ENCODE measurements around the gene GPR18. TPM values are rescaled to one million over a fixed set of nuclear protein-coding genes. Genes with fewer than 3 reads are reported as not detected.
"Not testable (repeated sequence)": the region's sequence is repeated elsewhere in the genome, so short reads cannot be mapped to it uniquely, and the experiment has no call there.

Gene GPR18
- total RNA-seq, 2 donors from 2014 or later, result 2.0 to 8.4 TPM

DNA sequence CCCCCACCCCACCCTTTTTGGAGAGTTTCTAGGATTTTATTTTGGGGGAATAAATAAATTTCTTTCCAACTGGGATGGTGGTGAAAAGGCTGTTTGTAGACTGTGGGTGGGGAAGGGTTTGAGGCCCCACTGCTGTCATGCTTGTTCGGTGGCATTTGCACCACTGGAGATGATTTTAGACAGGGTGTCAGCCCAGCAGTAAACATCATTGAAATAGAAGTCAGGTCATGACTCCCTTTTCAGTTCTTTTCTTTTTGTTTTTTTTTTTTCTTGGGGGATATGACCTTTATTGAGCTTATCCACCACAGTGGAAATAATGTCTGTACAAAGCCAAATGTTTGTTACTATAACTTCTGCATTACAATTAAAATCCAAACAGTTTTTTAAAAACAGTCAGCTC is 43.4 kb downstream of the GPR18 start:
- Mint-ChIP-seq H3K9me3 (no peaks in the 10 kb centered on the region), H3K27ac (peak overlapping the region; percentile 91 to 95), H3K36me3 (peaks cover 8 to 29% of the 10 kb centered on the region in 2 donors)
- ATAC-seq, result peak; percentile 21 to 22
- no peak for DNase-seq (ENCODE audit: low spot score in 2 of 2)

DNA sequence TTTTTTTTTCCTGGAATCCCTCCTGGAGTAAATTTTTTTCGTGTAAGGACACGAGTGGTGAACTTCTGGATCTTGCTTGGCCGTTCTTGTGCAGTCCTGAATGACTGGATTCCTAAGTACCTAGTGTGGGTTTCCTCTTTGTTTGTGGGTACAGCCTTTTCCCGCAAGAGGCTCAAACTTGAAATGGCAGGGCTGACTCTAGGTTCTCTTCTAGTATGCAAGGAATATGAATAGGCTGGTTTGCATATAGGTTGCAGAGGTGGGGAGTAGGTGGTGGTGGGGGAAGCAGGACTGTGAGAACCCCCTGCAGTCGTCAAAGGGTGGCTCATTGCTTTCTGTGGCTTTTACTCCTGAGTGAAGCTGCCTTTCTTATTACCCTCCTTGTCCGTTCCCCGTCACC is 43.9 kb downstream of the GPR18 start:
- peak; percentile 75 to 84 for ATAC-seq
- H3K27ac Mint-ChIP-seq, result peak overlapping the region; percentile 91 to 95
- no peaks in the 10 kb centered on the region for H3K9me3 Mint-ChIP-seq
- peak; percentile 53 to 78 for DNase-seq (ENCODE audit: low spot score in 2 of 2)
- H3K36me3 Mint-ChIP-seq, result peaks cover 8 to 29% of the 10 kb centered on the region in 2 donors

DNA sequence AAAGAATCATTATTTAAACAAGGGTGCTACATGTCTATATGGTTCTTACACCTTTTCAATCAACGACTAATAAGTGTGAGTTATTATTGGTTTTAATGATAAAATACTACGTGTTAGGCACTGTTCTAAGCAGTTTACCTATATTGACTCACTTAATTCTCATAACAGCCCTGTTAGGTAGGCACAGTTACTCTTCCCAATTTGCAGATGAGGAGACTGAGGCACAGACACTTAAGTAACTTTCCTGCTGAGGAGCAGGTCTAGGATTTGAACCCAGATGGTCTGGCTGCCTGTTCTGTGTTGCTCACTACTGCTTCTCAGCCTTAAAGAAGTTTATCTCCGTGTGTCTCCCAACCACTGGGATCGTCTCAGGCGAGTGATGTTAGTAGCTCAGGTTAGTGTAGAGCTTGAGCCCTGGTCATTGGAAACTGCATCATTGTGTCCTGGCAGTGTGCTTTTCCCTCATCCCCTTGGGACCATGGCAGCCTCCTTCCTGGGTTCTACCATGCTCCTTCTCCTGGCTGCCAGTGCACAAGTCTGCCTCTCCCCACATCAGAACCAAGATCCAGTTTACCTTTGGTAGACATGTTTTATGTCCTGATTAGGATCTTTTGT is 46.7 kb downstream of the GPR18 start:
- DNase-seq (ENCODE audit: low spot score in 2 of 2), result no peak
- H3K36me3 Mint-ChIP-seq, result peaks cover 11 to 29% of the 10 kb centered on the region in 2 donors
- H3K27ac Mint-ChIP-seq, result no peak overlapping the region
- ATAC-seq, result no peak
- H3K9me3 Mint-ChIP-seq, result no peaks in the 10 kb centered on the region

DNA sequence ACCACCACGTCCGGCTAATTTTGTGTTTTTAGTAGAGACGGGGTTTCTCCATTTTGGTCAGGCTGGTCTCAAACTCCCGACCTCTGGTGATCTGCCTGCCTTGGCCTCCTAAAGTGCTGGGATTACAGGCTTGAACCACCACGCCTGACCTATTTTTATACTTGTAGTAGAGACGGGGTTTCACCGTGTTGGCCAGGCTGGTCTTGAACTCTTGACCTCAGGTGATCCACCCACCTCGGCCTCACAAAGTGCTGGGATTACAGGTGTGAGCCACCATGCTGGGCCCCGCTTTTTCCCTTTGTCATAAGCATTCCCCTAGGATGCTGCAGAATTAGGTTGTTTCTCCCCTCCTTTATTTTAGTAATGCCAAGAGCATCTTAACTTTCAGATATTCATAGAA is 47.6 kb downstream of the GPR18 start:
- H3K9me3 Mint-ChIP-seq; DNase-seq (ENCODE audit: low spot score in 2 of 2); H3K27ac Mint-ChIP-seq; ATAC-seq: not testable (repeated sequence)
- peaks cover 19 to 36% of the 10 kb centered on the region in 2 donors for H3K36me3 Mint-ChIP-seq

DNA sequence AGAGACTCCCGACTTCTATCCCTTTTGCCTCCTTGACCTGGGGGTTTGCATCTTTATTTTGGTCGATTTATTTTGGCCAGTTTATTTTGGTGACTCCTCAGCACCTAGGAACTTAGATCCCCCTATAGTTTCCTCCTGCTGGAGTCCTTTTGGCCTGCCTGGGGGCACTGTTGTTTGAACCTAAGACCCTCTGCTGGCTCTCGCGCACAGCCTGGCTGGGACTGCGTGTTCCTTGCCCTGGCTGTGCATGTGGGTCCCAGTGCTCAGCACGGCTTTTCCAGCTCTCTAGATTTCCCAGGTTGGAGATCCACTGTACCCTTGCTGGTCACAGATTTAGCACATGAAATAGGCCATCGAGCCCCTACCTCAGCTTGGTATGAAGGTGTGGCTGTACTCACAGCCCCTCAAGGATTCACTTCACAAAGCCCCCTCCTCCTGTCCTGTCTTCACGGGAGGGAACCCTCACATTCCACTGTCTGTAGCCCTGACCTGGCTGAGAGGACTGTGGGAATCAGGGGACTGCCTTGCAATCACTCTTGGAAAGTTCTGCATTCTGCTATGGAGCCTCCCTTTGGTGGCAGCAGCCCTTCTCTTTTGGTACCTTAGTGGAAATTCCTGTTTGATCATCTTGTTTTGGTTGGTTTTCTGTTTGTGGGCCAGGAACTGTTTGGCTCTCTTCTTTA is 49.2 kb downstream of the GPR18 start:
- DNase-seq (ENCODE audit: low spot score in 2 of 2) (no peak), ATAC-seq (no peak)
- Mint-ChIP-seq H3K36me3 (peaks cover 24 to 44% of the 10 kb centered on the region in 2 donors), H3K27ac (peak overlapping the region in 1 of 2 donors; percentile 11), H3K9me3 (no peaks in the 10 kb centered on the region)

DNA sequence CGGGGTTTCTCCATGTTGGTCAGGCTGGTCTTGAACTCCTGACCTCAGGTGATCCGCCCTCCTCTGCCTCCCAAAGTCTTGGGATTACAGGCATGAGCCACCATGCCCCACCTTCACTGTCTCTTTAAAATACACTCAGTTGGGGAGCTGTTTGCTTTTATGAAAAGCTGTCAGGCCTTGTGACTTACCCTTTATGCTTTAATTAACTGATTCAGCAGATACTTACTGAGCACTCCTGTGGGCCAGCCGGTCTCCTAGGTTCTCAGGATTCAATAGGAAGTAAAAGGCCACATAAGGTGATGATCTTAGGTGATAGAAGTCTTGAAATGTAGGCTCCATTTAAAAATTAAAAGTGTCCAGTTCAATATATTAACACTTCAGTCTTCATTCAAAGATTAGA is 50.0 kb downstream of the GPR18 start:
- peaks cover 24 to 44% of the 10 kb centered on the region in 2 donors for H3K36me3 Mint-ChIP-seq
- ATAC-seq, result no peak
- no peak for DNase-seq (ENCODE audit: low spot score in 2 of 2)
- H3K9me3 Mint-ChIP-seq, result no peaks in the 10 kb centered on the region
- no peak overlapping the region for H3K27ac Mint-ChIP-seq

DNA sequence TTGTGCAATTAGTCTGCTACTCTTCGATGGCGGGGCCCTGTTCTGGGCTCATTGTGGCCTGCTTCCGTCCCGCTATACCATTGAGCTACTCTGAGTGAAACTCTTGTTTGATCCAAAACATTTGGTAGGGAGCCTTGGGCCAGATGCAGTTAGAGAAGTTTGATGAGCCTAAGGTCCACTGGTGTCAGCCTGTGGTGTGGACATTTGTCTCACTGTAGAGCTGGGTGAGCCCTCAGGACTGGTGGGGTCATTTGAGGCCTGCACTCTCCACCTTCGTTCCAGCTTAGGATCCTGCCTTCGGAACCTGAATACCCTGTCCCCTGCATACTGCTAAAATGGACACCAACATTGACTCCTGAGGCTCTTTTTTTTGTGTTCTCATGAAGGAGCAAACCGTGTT is 50.7 kb downstream of the GPR18 start:
- Mint-ChIP-seq H3K36me3 (peaks cover 25 to 44% of the 10 kb centered on the region in 2 donors), H3K27ac (no peak overlapping the region), H3K9me3 (no peaks in the 10 kb centered on the region)
- DNase-seq (ENCODE audit: low spot score in 2 of 2), result no peak
- ATAC-seq, result no peak

DNA sequence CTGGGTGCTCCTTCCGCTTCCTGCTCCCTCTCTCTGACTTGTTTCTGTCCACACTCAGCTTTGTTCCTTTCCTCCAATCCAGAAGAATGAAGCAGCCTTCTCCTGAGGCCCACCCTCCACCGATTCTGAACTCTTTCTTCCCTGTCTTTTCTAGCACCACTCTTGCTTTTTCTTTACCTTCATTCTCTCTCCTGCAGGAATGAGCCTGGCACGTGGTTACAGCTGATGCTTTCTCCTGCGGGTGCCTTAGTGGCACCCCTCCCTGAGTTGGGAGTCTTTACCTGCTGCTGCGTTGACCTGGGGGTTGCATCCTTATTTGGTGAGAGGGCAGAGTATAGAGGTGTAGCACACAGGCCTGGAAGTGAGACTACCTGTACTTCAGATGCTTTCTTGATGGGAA is 51.3 kb downstream of the GPR18 start:
- Mint-ChIP-seq H3K36me3 (peaks cover 31 to 38% of the 10 kb centered on the region in 2 donors), H3K27ac (no peak overlapping the region), H3K9me3 (no peaks in the 10 kb centered on the region)
- ATAC-seq (no peak), DNase-seq (ENCODE audit: low spot score in 2 of 2) (no peak)

DNA sequence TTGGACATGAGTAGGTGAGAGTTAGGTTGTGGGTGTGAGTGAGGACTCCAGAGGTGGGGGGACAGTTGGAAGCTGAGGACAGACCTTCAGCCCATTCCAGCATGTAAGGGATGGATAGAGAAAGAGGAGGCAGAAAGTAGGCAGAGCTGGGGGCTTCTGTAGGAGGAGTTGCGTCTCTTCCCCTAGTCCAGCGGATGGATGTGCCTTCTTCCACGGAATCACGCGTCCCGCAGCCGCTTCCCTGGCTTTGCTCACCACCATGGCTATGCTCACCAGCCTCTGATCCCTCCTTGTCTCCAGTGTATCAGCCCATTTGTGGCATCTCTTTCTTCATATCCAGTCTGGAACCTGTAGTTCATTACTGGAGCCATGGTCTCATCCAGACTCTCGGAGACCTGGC is 52.0 kb downstream of the GPR18 start:
- no peak overlapping the region for H3K27ac Mint-ChIP-seq

DNA sequence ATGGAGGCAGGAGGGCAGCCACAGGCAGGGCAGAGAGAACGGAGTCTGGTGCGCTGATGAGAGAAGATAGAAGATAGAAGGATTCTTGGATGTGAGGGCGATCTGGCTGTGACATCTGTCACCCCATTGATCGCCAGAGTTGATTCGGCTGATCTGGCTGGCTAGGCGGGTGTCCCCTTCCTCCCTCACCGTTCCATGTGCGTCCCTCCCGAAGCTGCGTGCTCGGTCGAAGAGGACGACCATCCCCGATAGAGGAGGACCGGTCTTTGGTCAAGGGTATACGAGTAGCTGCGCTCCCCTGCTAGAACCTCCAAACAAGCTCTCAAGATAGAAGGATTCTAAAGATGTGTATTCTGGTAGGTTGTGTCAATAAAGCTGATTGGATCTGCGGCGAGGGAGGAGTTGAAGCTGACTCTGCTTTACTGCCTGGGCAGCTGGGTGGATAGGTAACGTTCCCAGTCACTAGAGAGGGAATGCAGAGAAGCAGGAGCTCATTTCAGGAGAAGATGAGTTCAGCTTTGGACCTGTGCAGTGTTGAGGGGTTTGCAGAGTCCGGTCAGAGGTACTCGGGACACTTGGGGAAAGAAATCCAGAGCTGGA is 52.5 kb downstream of the GPR18 start:
- Mint-ChIP-seq H3K27ac (peak overlapping the region; percentile 82 to 90), H3K9me3 (no peaks in the 10 kb centered on the region), H3K36me3 (peaks cover 32 to 37% of the 10 kb centered on the region in 2 donors)
- ATAC-seq, result no peak
- no peak for DNase-seq (ENCODE audit: low spot score in 2 of 2)

More for the DNA sequence above, 52.0 kb downstream of the GPR18 start:
- ATAC-seq (no peak), DNase-seq (ENCODE audit: low spot score in 2 of 2) (no peak)
- Mint-ChIP-seq H3K36me3 (peaks cover 35% of the 10 kb centered on the region in 2 donors), H3K9me3 (no peaks in the 10 kb centered on the region)

Other genes starting within 250 kb of the GPR18 start
- 10 to 100 TPM; 52.4 to 55.6 TPM for gene UBAC2, start 57.5 kb downstream of the GPR18 start, total RNA-seq
- gene GPR183, start 49.0 kb upstream of the GPR18 start, total RNA-seq, result 10 to 100 TPM; 55.0 to 55.4 TPM
- 10 to 100 TPM; 44.0 to 49.0 TPM for gene TM9SF2, start 243.1 kb upstream of the GPR18 start, total RNA-seq

All from activated naive CD4-positive, alpha-beta T cell treated with anti-CD3 and anti-CD28 coated beads, Interleukin-2, amount 50 U/mL, for 72 hours (primary cell).